ENCODE measurements around the gene COL20A1.

COL20A1 gene

DNA sequence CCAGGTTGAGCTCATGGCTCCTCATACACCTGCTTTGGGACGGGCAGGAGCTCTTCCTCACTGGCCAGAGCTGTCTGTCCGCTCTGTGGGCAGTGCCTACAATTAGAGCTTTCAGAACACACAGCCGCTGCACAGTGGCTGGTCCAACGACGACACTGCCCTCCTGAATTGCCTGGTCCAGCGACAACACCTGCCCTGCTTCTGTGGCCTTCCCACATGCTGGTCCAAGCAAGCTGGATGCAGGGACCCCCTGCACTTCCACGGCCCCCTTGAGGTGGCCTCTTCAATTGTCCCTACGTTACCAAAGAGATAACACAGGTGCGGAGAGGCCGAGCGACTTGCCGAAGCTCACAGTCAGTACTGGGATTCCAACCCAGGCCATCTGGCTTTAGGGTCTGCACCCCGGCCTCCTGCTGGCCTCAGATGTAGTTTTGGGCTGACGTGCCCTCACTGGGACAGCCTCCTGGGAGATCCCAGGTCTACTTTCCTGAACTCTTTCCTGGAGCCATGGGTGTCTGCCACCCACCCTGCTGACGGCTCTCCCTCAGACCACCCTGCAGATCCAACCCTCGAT, 69.5 kb downstream of the COL20A1 start:
- DNase-seq (ENCODE audit: low read depth in 3 of 3) = no peak

DNA sequence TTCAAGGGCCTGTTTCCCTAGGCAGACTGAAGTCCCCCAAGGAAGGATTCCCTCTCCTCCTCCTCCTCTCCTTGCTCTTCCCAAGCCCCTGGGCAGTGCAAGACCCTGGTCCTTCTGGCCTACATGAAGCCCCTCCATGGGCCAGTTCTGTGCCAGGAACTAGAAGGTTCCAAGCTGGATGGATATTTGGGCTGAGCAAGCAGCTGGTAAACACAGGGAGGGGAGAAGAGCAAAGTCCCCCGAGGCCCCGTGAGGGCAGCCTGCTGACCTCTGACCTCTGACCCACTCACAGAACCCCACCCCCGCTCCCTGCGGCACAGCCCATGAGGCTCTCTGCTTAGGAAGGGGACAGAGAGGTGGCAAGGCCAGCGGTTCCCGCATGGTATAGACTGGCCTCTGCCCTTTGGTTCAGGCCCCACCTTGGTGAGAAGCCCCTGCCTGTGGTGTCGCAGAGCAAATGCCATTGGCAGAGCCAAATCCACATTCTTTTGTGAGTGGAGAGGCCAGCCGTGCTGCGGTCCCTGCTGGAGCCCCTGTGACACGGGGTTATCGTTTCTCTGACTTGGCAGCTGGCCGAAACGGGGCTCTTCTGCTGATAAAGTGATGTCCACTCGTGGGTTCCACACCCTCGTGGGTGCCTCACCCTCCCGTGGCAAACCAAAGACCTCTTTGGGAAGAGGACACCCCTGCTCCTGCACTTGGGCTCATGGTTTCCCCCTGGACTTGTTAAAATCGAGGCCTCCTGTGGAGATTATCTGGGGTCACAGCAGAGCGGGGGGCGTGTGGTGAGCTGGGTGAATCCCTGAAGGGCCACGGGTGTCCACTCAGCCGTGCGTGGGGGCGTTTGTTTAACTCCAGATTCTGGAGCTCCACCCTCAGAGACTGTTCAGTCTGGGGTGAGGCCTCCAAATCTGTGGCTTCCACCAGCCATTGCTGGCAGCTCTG, 70.3 kb downstream of the COL20A1 start:
- no peak for DNase-seq (ENCODE audit: low read depth in 3 of 3)

DNA sequence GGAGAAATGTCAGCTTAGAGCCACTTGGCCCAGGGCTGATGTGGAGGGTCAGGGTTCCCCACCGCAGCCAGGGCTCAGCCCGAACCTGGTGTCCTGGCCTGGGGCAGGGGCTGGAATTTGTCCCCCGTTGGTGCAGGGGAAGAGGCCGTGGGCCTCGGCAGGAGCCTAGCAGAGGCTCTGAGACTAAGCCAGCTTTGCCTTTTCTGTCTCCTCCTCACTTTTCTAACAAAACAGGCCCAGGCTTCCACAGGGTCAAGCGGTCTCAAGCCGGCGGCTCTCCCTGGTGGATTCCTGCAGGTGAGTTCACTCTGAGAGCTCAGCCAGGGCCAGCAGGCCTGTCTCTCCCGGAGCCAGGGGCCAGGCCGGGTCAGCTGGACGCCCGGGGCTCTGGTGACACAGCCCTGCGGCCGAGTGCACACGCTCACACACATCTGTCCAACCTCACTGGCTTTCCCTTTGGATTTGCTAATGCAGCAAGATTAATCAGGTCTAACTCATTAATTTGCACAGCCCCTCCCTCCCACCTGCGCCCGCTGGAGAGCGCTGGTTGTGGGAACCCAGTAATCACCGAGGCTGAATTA, 71.1 kb downstream of the COL20A1 start:
- no peak for DNase-seq (ENCODE audit: low read depth in 3 of 3)

DNA sequence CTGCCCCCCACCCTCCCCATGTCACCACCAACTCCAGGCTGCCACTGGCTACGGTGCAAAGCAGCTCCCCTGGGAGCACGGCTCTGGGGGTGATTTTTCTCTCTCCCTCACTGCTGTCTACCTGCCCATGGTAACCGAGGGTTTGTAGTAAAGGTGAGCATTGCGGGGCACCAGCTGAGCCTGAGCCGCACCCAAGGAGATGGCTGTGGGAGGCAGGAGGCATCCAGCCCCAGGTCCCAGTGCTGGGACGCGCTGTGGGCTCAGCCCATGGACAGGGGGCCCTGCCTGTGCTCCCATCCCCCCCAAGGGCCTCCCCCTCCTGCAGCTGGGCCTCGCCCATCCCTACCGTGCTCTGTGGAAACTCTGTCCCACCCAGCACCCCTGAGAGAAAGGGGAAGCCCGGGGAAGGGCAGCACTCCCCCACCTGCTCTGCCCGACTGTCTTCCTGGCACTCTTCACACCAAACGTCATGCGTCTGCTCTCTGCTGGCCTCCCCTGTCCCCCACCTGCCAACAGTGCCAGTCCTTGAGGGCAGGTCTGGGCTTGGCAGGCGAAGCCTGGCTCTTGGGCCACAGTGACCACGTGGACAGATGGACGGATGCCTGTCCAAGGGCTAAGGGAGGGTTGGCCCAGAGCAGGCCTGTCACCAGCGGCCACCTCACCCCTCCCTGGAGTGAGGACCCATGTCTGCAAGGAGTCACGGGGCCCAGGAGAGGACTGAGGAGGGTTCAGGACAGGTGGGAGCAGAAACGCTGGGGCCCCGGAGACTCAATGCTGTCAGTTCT, 72.0 kb downstream of the COL20A1 start:
- DNase-seq (ENCODE audit: low read depth in 3 of 3) = no peak

DNA sequence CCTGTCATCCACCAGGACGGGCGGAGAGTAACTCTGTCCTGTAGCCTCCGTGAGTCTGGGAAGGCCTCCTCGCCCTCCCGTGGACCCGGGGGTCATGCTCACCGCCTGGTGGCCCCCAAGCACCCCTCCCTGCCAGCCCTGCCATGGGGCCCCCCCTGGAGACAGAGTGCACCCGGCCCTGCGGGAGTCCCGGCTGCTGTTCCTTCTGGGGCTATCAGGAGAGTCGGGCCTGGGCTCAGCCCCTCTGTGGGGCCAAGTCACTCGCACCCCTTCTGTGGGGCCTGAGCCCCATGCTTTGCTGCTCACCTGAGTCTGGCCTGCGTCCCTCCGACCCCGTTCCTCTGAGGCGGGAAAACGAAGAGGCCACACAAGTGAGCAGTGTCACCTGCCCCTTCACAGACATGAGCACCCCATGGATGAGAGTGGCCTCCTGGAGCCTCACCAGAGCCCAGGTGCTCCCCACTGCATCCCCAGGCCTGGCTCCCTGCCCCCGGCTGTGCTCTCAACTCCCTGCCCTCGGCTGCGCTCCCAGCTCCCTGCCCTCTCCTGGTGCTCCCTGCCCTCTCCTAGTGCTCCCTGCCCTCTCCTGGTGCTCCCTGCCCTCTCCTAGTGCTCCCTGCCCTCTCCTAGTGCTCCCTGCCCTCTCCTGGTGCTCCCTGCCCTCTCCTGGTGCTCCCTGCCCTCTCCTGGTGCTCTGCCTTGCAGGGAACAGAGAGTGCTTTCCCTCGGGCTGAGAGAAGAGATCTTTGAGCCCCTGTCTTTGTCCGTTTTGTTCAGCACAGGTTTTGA, 72.8 kb downstream of the COL20A1 start:
- DNase-seq (ENCODE audit: low read depth in 3 of 3) = no peak

DNA sequence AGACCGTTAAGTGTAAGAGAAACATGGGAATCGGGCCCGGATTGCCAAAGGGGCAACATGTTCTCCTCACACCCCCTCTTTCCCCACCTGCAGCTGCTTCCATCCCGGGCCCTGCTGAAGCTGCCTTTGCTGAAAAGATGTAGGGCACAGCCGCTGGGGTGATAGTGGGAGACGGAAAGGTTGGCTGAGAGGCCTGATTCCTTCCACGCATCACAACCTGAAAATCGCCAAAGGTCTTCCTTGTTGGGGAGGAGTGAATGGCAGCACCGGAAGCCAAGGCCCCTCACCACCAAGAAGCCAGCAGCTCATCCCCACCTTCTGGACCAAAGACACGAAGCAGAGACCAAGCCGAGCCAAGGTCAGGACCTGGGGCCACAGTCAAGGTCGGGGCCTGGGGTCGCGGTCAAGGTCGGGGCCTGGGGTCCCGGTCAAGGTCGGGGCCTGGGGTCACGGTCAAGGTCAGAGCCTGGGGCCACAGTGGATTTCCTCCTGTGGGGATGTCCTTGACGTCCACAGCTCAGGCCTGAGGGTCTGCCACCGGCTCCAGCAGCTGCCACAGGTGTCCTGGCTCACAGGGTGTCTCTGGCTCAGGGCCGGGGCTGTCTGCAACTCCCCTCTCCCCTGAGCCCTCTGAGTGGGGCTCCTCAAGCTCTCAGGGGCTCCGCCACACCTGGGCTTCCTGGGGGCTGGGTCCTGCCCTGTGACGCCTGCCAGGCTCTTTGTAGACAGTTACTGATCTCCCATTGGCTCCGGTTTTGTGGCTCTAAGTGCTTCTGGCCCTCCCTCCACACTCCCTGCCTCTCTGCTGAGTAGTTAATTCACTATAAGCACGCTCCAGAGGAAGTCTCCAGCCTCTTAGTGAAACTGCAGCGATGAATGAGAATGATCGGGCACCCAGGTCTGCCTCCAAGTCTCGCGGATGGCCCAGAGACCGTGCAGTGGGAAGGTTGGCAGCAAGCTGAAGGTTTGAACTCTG, 73.7 kb downstream of the COL20A1 start:
- DNase-seq (ENCODE audit: low read depth in 3 of 3) = no peak

DNA sequence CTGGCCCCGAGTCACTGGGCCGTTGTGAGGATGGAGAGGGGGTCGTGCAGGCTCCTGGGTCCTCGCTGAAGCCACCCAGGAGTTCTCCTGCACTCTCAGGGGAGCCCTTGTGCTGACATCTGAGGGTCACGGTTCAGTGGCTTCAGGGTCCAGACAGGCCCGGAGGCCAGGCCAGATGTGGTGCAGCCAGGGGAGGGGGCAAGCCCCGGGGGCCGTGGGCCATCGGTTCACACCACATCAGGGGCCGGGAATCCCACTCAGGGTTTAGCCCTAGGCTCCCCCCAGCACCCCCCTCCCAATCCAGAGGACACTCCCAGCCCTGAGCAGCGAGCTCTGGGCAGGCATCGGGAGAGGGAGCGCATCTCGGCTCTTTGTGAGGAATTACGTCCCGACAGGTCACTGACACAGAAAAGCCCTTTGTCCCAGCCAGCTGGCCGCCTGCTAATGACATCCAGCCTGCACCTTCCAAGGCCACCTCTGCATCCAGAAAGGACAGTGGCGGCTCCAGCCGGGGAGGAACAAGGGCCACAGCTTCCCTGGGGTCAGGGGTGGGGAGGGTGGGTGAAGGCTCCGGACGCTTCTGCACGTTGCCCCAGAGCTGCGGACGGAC, 74.6 kb downstream of the COL20A1 start:
- DNase-seq (ENCODE audit: low read depth in 3 of 3) = no peak

DNA sequence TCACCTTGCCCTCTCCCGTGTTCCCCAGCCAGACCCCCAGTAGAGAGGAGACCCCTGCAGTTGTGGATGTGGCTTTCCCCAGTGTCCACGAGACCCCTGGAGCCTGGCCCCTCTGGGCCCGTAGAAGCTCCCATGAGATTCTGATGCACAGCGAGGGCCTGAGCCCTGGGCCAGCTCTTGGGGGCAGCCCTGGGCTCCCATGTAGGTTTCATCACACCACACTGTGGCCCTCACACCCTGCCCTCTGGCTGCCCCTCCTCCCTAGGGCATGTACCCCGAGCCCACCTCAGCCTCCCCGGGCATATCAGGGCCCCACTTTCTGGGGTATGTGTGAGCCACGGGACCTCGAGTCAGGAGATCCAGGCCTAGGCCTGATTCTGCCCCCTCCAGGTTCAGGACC, 75.2 kb downstream of the COL20A1 start:
- no peak for DNase-seq (ENCODE audit: low read depth in 3 of 3)

DNA sequence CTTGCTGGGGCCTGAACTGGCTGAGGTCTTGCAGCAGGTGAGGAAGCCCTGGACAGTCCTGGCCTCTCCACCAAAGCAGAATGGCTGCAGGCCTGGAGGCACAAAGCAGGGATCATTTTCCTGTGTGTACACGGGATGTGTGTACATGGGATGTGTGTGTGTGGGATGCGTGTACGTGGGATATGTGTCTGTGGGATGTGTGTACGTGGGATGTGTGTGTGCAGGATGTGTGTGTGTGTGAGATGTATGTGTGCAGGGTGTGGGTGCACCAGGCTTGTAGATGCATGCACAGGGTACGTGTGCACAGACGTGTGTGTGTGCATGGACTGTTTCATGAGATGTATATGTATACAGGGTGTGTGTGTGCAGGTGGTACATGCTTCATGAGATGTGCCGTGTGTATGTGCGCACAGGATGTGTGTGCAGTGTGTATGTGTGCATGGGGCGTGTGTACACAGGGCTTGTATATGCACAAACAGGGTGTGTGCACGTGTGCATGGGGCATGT, 76.1 kb downstream of the COL20A1 start:
- no peak for DNase-seq (ENCODE audit: low read depth in 3 of 3)

DNA sequence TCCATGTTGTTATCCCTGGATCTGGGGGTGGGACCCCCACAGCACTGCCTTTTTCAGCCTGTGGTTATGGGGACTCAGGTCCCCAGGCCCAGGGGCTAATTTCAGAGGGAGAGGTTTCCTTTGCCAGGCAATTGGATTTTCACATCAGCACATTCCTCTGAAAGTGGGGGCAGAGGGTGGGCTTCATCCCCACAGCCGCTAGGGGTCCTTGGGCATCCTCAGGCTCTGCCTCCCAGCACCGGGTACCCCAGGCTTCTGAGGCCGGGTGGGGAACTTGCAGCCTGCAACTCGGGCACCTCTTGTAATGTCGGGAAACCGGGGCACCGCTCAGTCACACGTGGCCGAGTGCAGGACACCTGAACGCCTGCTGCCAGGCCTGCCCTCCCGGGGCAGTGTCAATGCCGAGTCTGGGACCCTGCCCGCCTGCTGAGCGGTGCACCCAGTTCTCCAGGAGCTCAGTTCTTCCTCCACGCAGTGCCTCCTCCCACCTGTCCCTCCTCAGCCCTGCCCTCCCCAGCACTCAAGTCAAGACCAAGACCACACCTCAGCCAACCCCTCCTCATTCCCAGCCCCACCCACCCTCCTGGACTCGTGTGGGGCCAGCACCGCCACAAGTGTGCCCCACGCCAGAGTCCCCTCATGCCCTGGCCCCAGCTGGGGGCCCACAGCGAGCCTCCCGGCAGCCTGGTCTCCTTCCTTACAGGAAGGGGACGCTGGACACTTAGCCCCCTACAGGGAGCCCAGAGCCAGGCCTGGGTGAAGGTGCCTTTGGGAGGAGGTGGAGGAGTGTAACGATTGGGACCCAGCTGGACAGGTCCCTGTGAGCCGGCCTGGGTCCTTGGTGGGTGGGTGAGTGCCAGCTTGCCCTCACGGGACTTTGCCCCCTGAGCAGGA, 77.0 kb downstream of the COL20A1 start:
- no peak for DNase-seq (ENCODE audit: low read depth in 3 of 3)

DNA sequence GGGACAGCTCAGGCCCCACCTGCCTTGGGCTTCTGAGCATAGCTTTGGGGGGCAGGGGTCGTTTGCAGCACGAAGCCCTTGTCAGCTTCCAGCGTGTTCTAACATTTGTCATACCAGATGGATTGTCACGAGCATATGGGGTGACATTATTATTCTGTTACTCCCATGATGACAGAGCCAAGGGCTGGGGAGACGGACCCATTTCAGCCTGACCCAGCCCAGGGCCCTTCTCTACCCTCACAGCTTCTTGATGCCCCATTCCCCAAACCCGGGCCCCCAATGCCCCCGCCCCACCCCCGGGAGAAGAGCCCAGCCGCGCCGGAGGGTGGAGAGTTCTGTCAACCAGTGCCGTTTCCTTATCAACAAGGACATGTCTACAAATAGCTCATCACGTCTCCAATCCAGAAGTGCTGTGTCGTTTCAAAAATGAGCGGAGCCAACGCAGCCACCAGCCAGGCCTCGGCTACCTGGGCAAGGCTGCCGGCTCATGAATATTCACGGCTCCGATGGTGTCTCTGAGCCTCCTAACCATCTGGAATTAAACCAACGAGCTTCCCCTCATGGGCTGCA, 77.7 kb downstream of the COL20A1 start:
- DNase-seq (ENCODE audit: low read depth in 3 of 3) = no peak

DNA sequence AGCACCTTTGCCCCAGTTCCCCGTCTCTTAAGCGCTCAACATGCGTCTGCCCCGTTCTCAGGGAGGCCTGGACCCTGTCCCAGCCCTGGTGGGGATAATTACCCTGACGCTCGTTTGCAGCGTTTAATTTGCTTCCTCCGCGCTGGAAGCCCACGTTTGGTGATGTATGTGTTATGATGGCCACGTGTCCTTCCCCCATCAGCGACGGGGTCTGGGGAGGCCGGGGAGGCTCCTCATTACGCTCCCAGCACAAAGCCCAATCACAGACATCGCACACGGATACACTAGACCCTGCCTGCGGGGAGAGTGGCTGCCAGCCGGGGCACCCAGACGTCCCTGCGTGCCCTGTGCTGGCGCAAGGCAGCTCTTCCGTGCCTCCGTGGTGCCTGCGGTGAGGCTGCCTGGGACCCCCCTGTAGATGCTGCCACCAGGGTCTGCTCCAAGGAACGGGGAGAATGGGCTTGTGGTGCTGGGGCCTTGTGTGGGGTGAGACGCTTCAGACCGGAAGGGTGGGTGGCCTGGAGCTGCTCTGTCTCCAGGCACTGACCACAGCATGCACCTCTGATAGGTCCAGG, 78.4 kb downstream of the COL20A1 start:
- no peak for DNase-seq (ENCODE audit: low read depth in 3 of 3)

DNA sequence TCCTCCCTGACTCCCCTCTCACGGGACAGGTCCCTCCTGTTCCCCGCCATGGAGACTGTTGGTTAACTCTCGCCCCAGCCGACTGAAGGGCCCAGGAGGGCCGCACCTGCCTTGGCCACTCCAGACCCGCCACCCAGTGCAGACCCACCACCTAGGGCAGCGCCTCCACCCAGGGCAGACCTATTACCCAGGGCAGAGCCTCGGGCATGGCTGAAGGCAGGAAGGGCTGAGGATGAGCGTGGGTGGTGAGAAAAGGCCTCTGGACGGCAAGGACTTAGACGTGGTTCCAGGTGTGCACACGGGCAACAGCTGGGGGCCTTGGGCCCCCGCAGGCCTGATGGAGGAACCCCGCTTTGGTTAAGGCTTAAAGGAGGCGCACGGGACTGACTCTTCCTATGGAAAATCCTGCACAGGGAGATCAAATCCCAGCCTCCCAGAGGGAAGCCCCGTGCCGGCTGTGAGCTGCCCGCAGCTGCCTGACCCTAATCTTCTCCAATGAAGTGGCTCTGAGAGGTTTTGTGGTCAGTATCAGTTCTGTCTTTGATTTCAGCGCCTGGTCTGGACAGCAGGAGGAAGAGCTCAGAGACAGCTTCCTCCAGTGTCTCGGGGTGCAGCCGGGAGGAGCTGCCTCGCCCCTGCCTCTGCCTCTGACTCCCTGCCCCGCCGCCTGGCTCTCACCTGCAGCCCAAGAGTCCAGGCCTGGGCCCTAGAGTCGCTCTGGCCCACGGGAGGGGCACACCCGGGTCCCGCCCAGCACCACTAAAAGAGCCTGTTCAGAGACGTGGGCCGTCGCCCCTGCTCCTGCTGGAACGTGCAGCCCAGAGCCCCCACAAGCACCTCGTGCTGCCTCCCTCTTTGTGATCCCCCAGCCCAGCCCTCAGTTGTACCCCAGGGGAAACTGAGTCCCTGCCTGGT, 80.2 kb downstream of the COL20A1 start:
- no peak for DNase-seq (ENCODE audit: low read depth in 3 of 3)

DNA sequence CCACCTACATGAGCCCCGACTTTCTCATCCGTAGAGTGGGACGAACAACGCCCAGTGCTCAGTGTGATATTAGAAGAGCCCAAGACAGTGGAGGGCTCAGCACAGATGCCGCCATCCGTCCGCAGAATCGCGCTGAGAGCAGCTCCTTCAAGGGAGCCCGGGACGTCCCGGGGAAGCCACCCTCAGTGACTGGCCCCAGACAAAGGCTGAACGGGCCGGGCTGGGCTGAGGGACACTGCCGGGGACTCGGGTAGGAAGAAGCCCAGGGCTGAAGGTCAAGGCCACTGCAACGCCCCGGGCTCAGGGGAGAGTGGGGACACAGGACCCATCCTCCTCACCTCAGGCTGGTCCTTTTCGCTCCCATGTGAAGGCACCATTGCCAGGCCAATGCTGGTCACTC, 81.0 kb downstream of the COL20A1 start:
- no peak for DNase-seq (ENCODE audit: low read depth in 3 of 3)

DNA sequence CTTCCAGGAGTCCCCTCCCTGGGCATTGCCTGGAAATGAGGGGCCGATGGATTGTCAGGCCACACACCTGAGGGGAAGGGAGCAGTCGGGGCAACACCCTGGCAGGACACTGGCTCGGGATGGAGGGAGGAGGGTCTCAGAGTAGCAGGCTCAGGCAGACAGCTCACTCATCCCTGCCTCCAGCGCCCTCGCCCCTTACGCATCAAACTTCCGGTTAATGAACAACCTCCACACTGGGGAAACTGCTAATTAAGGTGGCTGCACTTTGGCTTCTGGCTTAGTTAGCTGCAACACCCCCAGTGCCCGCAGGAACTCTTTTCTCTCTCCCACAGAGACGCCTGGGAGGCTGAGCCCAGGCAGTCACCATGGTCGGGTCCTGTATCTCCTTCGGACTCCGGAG, 81.5 kb downstream of the COL20A1 start:
- no peak for DNase-seq (ENCODE audit: low read depth in 3 of 3)

DNA sequence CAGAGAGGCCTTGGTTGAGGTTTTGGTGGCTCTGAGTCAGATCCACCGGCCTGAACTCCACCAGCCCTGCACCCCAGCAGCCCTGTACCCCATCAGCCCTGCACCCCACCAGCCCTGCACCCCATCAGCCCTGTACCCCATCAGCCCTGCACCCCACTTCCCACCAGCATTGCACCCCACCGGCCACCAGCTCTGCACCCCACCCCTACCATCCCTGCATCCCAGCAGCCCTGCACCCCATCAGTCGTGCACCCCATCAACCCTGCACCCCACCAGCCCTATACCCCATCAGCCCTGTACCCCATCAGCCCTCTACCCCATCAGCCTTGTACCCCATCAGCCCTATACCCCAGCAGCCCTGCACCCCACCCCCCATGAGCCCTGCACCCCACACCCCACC, 82.5 kb downstream of the COL20A1 start:
- no peak for DNase-seq (ENCODE audit: low read depth in 3 of 3)

All from stimulated activated CD4-positive, alpha-beta T cell treated with anti-CD3 and anti-CD28 coated beads, TNF-alpha, amount 100 ng/mL, for 4 hours (primary cell).